ENCODE data around the gene RNF31. TPM values are rescaled to one million over a fixed set of nuclear protein-coding genes. Genes with fewer than 3 reads are reported as not detected.

The RNF31 gene
- total and polyA plus RNA-seq, 7 donors, result 43.3 to 81.5 (median 55.7) TPM

GRCh38 chr14:24185026-24185425, 37.7 kb downstream of the RNF31 start:
- Histone ChIP-seq H3K36me3 (ENCODE audit: insufficient read depth in 1 of 2, low read depth in 1 of 2) (peaks cover 6 to 76% of the 10 kb centered on the region in 2 donors), H3K9me3 (no peaks in the 10 kb centered on the region), H3K27ac (no peak overlapping the region), H3K4me1 (peaks cover 26% of the 10 kb centered on the region), H3K27me3 (ENCODE audit: insufficient read depth in 3 of 3, low read length in 2 of 3) (no peaks in the 10 kb centered on the region), H3K4me3 (no peak overlapping the region)
- DNase-seq, result peak in 1 of 2 donors; percentile 35
- WGBS, 3 donors, result 94 to 98% (median 98%) methylated on average over 7 of the region's 7 CpGs
- intact Hi-C loops (cut with DNase I), result no loop called here
- ATAC-seq, result no peak
- no peak for TF ChIP-seq CTCF (IDR thresholded peaks at IDR 0.05)

GRCh38 chr14:24185741-24186140, 38.4 kb downstream of the RNF31 start:
- no peak for TF ChIP-seq CTCF (IDR thresholded peaks at IDR 0.05)
- Histone ChIP-seq H3K4me1 (peaks cover 21% of the 10 kb centered on the region), H3K27me3 (ENCODE audit: insufficient read depth in 3 of 3, low read length in 2 of 3) (no peaks in the 10 kb centered on the region), H3K9me3 (no peaks in the 10 kb centered on the region), H3K27ac (no peak overlapping the region), H3K4me3 (no peak overlapping the region), H3K36me3 (ENCODE audit: insufficient read depth in 1 of 2, low read depth in 1 of 2) (peaks cover 6 to 76% of the 10 kb centered on the region in 2 donors)
- ATAC-seq, result no peak
- WGBS, 3 donors, result 92 to 94% (median 92%) methylated on average over 11 of the region's 11 CpGs
- intact Hi-C loops (cut with DNase I), result no loop called here
- peak in 1 of 2 donors; percentile 37 for DNase-seq

GRCh38 chr14:24186831-24187538, 39.7 kb downstream of the RNF31 start:
- H3K27ac ChIP-seq, result no peak overlapping the region
- peak overlapping the region; percentile 90 for H3K4me3 ChIP-seq
- no peak for ATAC-seq
- no peak for TF ChIP-seq CTCF (IDR thresholded peaks at IDR 0.05)
- peaks cover 6 to 73% of the 10 kb centered on the region in 2 donors for H3K36me3 ChIP-seq (ENCODE audit: insufficient read depth in 1 of 2, low read depth in 1 of 2)
- intact Hi-C loops (cut with DNase I), result no loop called here
- peaks cover 21% of the 10 kb centered on the region for H3K4me1 ChIP-seq
- peak in 1 of 2 donors; percentile 39 for DNase-seq
- 89 to 97% (median 91%) methylated on average over 10 of the region's 10 CpGs for WGBS, 3 donors
- H3K27me3 ChIP-seq (ENCODE audit: insufficient read depth in 3 of 3, low read length in 2 of 3), result no peaks in the 10 kb centered on the region
- H3K9me3 ChIP-seq, result no peaks in the 10 kb centered on the region

- 59 to 76% (median 74%) methylated on average over 2 of the region's 2 CpGs for WGBS, 3 donors
- H3K36me3 ChIP-seq (ENCODE audit: insufficient read depth in 1 of 2, low read depth in 1 of 2), result peaks cover 6 to 73% of the 10 kb centered on the region in 2 donors
- H3K27me3 ChIP-seq (ENCODE audit: insufficient read depth in 3 of 3, low read length in 2 of 3), result no peaks in the 10 kb centered on the region
- intact Hi-C loops (cut with DNase I), result no loop called here
- peaks cover 21% of the 10 kb centered on the region for H3K4me1 ChIP-seq
- no peak for TF ChIP-seq CTCF (IDR thresholded peaks at IDR 0.05)
- peak overlapping the region; percentile 94 for H3K27ac ChIP-seq
- ATAC-seq (no peak), DNase-seq (peak in 1 of 2 donors; percentile 34)
- peak overlapping the region; percentile 90 for H3K4me3 ChIP-seq
- no peaks in the 10 kb centered on the region for H3K9me3 ChIP-seq
These were observed 40.2 kb downstream of the RNF31 start for GRCh38 chr14:24187539-24187915.
